GM20431 (cell line): Measurements from ENCODE around the gene ARHGEF25.
"Not testable (repeated sequence)": the region's sequence is repeated elsewhere in the genome, so short reads cannot be mapped to it uniquely, and the experiment has no call there.

Source experiments
- in situ Hi-C: fragments of 300-500 bp; cut with MseI, MboI; formaldehyde crosslinking; loops from one replicate; pipeline ENCODE4 v1.15.0; 2020; ENCODE audit warnings: low sequenced_read_pairs; ENCODE audit not compliant: unreplicated experiment

ARHGEF25 gene

DNA sequence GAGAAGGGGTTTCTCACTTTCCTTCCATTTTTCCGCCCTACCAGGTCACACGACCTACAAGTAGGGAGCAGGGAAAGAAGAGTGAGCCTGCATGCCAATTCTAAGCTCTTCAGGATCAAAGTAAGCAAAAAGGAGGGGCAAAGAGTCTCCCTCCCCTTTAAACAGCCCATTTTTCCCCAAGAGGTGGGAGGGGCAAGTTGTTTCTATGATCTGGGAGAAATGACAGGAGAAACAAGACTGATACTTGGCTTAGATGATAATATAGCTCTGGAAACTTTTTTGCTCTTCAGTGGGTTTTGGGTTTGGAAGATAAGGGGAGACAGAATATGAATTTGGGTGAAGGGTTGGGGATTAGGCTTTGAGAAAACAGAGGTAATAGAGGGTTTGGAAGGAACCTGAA lies 4.8 kb upstream of the ARHGEF25 start:
- in situ Hi-C loops = no loop called here

GRCh38 chr12:57606821-57607220 lies 4.4 kb upstream of the ARHGEF25 start:
- in situ Hi-C loops = no loop called here

- in situ Hi-C loops = no loop called here
These were observed 3.1 kb upstream of the ARHGEF25 start for GRCh38 chr12:57607958-57608663.

DNA sequence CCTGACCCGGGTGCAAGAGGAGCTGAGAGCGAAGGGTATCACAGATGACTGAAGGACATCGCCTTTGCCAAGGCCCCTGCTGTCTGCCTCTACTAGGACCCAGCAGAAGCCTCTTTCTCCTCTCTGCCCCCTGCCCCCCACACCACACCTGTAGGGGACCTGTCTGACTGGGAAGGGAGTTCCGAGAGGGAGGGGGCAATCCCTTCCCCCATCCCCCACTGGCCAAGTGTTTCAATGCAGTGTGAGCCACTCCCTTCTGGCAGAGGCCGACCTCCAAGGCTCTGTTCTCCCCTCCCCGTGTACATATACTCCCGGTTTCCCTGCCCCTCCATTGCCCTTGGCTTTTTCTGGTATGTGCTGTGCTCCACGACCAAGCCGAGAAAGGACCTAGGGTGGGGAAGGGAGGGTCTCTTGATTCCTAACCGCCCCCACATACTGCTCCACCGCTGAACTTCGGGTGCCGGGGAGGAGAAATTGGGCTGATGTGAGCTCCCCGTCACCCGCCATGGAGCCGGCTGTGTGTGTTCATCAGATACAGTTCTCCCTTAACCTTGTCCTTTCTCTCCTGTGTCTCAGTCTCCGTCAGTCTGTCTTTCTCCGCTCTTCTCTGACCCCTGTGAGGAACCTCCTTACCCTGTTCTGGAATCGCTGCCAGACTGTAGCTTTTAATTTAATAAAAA lies 2.0 kb upstream of the ARHGEF25 start:
- in situ Hi-C loops = no loop called here

GRCh38 chr12:57609781-57610553 lies 1.3 kb upstream of the ARHGEF25 start:
- in situ Hi-C loops = no loop called here

- in situ Hi-C loops = no loop called here
These were observed 604 bp upstream of the ARHGEF25 start for GRCh38 chr12:57610554-57611107.

GRCh38 chr12:57611827-57612710 lies 834 bp downstream of the ARHGEF25 start:
- in situ Hi-C loops = no loop called here

GRCh38 chr12:57612711-57613426 lies 1.6 kb downstream of the ARHGEF25 start:
- in situ Hi-C loops = no loop called here

GRCh38 chr12:57613427-57614109 lies 2.3 kb downstream of the ARHGEF25 start:
- in situ Hi-C loops = no loop called here

DNA sequence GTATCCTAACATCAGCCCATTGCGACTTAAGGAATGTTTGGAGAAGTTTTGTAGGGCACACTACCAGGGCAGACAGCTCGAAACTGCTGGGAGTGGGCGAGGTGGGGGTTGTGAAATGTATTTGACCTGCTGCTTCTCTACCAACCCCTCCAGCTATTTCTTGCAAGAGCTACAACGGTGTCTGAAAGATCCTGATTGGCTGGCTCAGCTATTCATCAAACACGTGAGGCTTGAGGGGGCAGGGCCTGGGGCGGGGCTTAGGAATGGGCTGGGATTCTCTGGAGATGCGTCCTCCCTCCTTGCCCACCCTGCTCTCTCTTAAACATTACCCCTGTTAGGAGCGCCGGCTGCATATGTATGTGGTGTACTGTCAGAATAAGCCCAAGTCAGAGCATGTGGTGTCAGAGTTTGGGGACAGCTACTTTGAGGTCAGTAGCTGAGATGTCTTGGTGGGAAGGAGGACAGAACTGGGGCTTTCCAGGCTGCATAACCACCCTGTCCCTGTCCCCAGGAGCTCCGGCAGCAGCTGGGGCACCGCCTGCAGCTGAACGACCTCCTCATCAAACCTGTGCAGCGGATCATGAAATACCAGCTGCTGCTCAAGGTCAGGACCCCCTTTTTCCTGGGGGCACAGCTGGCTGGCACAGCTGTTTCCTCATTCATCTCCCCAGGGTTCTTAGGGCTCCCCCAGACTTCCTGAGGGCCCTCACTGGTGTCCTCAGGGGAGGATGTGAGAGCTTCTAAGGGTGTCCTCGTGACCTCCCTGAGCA lies 3.1 kb downstream of the ARHGEF25 start:
- in situ Hi-C loops = no loop called here

DNA sequence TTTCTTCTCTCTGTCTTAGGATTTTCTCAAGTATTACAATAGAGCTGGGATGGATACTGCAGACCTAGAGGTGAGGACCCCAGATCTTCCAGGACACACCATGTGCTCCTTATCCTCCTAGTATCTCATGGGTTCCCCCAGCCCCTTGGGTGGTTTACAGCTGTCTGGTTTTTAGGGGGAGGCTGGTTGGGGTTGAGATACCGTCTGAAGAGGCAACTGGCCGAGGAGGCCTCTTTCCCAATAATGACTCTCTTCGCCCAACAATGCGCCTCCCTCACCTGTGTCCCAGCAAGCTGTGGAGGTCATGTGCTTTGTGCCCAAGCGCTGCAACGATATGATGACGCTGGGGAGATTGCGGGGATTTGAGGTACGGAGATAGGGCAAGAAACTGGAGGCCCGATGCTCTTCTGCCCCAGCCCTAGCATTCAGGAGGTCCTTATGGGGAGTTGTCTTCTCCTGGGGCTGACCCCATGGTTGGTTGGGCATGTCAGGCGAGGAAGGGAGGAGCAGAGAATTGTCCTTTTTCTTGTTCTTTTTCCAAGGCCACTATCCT lies 3.8 kb downstream of the ARHGEF25 start:
- in situ Hi-C loops = no loop called here

GRCh38 chr12:57615637-57616036 lies 4.4 kb downstream of the ARHGEF25 start:
- in situ Hi-C loops = no loop called here

DNA sequence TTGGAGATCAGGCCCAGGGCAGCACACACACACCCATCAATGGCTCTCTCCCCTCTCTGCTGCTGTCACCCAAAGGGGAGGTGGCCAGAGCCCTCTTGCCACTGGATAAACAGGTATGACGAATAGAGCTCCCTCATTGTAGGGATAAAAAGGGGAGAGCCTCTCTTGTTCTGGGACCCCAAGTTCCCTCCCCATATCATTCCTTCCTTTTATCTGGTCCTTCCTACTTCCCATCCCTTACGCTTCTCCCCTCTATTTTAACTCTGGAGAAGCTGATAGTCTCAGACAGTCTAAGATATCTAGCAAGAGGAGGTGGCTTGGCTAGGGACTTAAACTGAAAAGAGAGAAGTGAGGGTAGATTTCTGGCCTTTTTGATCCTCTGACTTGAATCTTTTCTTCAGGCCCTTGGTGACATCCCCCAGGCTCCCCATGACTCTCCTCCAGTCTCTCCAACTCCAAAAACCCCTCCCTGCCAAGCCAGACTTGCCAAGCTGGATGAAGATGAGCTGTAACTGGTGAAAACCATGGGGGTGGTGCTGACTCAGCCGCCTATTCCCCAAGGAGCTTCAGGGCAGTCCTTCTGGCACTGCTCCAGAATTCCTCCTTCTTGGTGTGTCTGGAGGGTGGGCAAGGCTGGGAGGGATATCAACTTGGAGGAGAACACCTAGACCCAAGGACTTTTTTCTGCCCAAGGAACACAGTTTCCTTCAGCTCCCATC lies 5.3 kb downstream of the ARHGEF25 start:
- in situ Hi-C loops = no loop called here

DNA sequence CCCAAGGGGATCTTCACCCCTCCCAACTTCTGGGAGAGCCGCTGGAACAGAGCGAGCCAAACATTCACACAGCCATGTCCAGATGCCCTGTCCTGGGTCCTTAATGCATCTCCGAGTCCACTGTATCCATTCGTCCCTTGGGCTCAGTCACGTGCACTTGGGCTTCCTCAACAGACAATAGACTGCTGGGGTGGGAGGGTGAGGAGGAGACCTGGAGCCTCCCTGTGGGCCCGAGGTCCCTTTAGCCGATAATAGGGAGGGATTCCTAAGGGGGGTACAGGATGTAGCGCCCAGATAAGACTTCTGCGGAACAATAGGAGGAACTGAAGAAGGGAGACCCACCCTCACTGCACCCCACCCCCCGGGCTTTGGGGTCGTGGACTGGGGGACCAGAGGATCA lies 6.7 kb downstream of the ARHGEF25 start:
- in situ Hi-C loops = no loop called here

GRCh38 chr12:57618431-57618830 lies 7.2 kb downstream of the ARHGEF25 start:
- in situ Hi-C loops = not testable (repeated sequence)

DNA sequence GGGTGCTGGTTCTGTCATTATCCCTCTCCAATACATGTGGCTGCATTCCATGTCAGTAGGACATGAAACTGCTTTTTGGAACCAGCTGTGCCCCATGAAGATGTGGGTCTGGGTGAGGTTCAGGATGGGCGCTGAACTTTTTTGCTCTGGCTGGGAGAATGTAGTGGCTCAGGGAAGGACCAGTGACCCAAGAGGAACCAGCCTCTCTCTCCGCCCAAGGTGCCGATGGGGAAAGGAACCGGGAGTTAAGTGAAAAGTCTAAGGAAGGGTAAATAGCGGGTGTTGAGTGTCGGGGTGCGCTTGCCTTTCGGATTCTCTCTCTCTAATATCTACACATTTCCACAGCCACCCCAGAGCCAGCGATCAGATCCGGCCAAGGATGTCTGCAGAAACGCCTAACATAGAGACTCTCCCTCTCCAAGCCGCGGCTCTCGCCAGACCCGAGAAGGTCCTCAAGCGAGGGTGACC lies 7.8 kb downstream of the ARHGEF25 start:
- in situ Hi-C loops = no loop called here
